K562 (cell line): ENCODE measurements around the gene DRICH1. TPM values are rescaled to one million over a fixed set of nuclear protein-coding genes. Genes with fewer than 3 reads are reported as not detected.

Experiments
- ATAC-seq: fragments of 200-7000 bp; cut with Tn5 transposase; 3 replicates; pipeline ENCODE4 v1.9.1; 2020; ENCODE audit warnings: moderate library complexity
- BruUV-seq: library from RNA; stranded (reverse); fragments of 400-500 nt; replicated peaks from 2 replicates; lab custom pipeline; 2021; lab: Mats Ljungman, UMichigan
- CTCF ChIA-PET: fragments of 300-600 bp; formaldehyde crosslinking; extraction: SDS; loops from one replicate; lab custom pipeline; 2021; ENCODE audit warnings: low intra/inter-chr PET ratio; lab: Yijun Ruan, JAX
- POLR2A ChIA-PET: fragments of 300-600, 350-650 bp; sonication (Branson Sonifier 250); formaldehyde crosslinking; extraction: SDS; loops from one replicate; lab custom pipeline; 2021; ENCODE audit warnings: antibody characterized with exemption, inconsistent platforms; lab: Yijun Ruan, JAX
- DNase-seq, 4 experiments: peaks; one replicate each; pipeline versions ENCODE4 v3.0.0 to v3.0.0-alpha.2; 2011 to 2018; ENCODE audit warnings: low spot score in 3 of 4, mixed read lengths in 3 of 4; ENCODE audit errors: extremely low read depth in 1 of 4
- FAIRE-seq: peaks from 2 replicates; lab custom pipeline; 2011; peaks lifted over from hg19 to GRCh38; lab: Jason Lieb, UNC
- H2AFZ ChIP-seq: 2 replicates; pipeline ENCODE4 v1.6.0; 2011; ENCODE audit warnings: low read depth, low read length, control low read depth, inconsistent platforms
- H3K27ac ChIP-seq: fragments of 200-600 bp; 3 replicates; pipeline ENCODE4 v1.8.0; 2011; ENCODE audit warnings: low read depth, mild to moderate bottlenecking, control low read depth, inconsistent platforms, low read length, moderate library complexity, mixed read lengths; ENCODE audit errors: extremely low read depth
- H3K27me3 ChIP-seq, 2 experiments: fragments of 300-600 bp in 1 of 2; 2 replicates in 1 of 2; 3 replicates in 1 of 2; pipeline versions ENCODE4 v1.6.0 to v1.8.0; 2011; ENCODE audit warnings: inconsistent platforms in 2 of 2, low read length in 2 of 2, mild to moderate bottlenecking in 1 of 2, mixed read lengths in 1 of 2, moderate library complexity in 1 of 2; ENCODE audit not compliant: control insufficient read depth in 2 of 2, insufficient read depth in 2 of 2
- H3K36me3 ChIP-seq: fragments of 300-600 bp; 3 replicates; pipeline ENCODE4 v1.8.0; 2011; ENCODE audit warnings: mild to moderate bottlenecking, low read length, inconsistent platforms; ENCODE audit not compliant: control insufficient read depth, insufficient read depth
- H3K4me1 ChIP-seq, 2 experiments: fragments of 200-600 bp in 1 of 2; replicated peaks in 1 of 2; 2 replicates in 1 of 2; 3 replicates in 1 of 2; pipeline versions ENCODE4 v1.5.1 to v1.8.0; 2011; ENCODE audit warnings: inconsistent platforms in 2 of 2, low read length in 2 of 2, mild to moderate bottlenecking in 1 of 2, mixed read lengths in 1 of 2, moderate library complexity in 1 of 2; ENCODE audit not compliant: control insufficient read depth in 2 of 2, insufficient read depth in 2 of 2
- H3K4me2 ChIP-seq: 2 replicates; pipeline ENCODE4 v1.6.1; 2011; ENCODE audit warnings: low read length, control low read depth, inconsistent platforms, mixed read lengths; ENCODE audit not compliant: insufficient read depth
- H3K4me3 ChIP-seq: fragments of 200-600 bp; sonication (generic), shearing (Covaris generic); 2 replicates; pipeline ENCODE4 v1.5.1; 2016; ENCODE audit warnings: control low read depth, inconsistent platforms
- H3K79me2 ChIP-seq: fragments of 200-600 bp; 3 replicates; pipeline ENCODE4 v1.8.0; 2011; ENCODE audit warnings: low read length, inconsistent platforms; ENCODE audit not compliant: control insufficient read depth, insufficient read depth
- H3K9ac ChIP-seq, 2 experiments: 2 replicates each; pipeline versions ENCODE4 v1.6.0 to v1.6.1; 2011; ENCODE audit warnings: low read depth in 2 of 2, low read length in 2 of 2, control low read depth in 1 of 2, inconsistent platforms in 1 of 2, mild to moderate bottlenecking in 1 of 2, mixed read lengths in 1 of 2; ENCODE audit not compliant: insufficient read depth in 1 of 2
- H3K9me1 ChIP-seq: one replicate; pipeline ENCODE4 v1.6.0; 2011; ENCODE audit warnings: inconsistent platforms, mild to moderate bottlenecking, low read length, moderate library complexity; ENCODE audit not compliant: control insufficient read depth, insufficient read depth
- H3K9me3 ChIP-seq: replicated peaks from 2 replicates; pipeline ENCODE4 v1.5.1; 2011; ENCODE audit warnings: low read depth, low read length, inconsistent platforms; ENCODE audit not compliant: control insufficient read depth, insufficient read depth
- H4K20me1 ChIP-seq: replicated peaks from 2 replicates; pipeline ENCODE4 v1.6.1; 2011; ENCODE audit warnings: low read length, inconsistent platforms, mixed read lengths; ENCODE audit not compliant: control insufficient read depth, insufficient read depth
- ARID2 ChIP-seq: fragments of 450-650 bp; IDR thresholded peaks from 2 replicates; pipeline ENCODE4 v1.6.1; 2017; ENCODE audit warnings: antibody characterized with exemption, mild to moderate bottlenecking
- CBFA2T2 ChIP-seq: fragments of 450-650 bp; conservative IDR thresholded peaks from 2 replicates; pipeline ENCODE4 v1.6.1; 2017; ENCODE audit warnings: mild to moderate bottlenecking
- CBX8 ChIP-seq: fragments of 200-600 bp; sonication (generic); IDR thresholded peaks from 2 replicates; pipeline ENCODE4 v1.6.1; 2012; ENCODE audit warnings: borderline replicate concordance, mixed run types, low read depth, mild to moderate bottlenecking, moderate library complexity, mixed read lengths, low read length, control low read depth, inconsistent platforms; ENCODE audit not compliant: poor library complexity, severe bottlenecking; ENCODE audit errors: extremely low read depth
- CHCHD3 ChIP-seq: fragments of 250-450 bp; sonication (Bioruptor Pico); IDR thresholded peaks from 2 replicates; pipeline ENCODE4 v2.1.2; 2022; ENCODE audit warnings: mild to moderate bottlenecking
- KLF1 ChIP-seq: fragments of 450-650 bp; IDR thresholded peaks from 2 replicates; pipeline ENCODE4 v1.6.1; 2016; ENCODE audit warnings: missing genetic modification characterization, missing compliant biosample characterization
- MXD1 ChIP-seq: fragments of 250-450 bp; sonication (Bioruptor Pico); IDR thresholded peaks from 2 replicates; pipeline ENCODE4 v1.8.0; 2021; ENCODE audit warnings: borderline replicate concordance, mild to moderate bottlenecking, moderate library complexity; ENCODE audit not compliant: poor library complexity, severe bottlenecking
- RBM22 ChIP-seq: fragments of 200-400 bp; formaldehyde crosslinking; IDR thresholded peaks from 2 replicates; pipeline ENCODE4 v1.6.1; 2018; ENCODE audit warnings: low read length, low read depth; ENCODE audit not compliant: poor library complexity, severe bottlenecking
- SIRT6 ChIP-seq: IDR thresholded peaks from one replicate; pipeline ENCODE4 v1.6.1; 2012; ENCODE audit warnings: low read depth, mild to moderate bottlenecking, control low read depth, inconsistent platforms, low read length, moderate library complexity
- ZNF695 ChIP-seq: fragments of 450-650 bp; formaldehyde crosslinking; IDR thresholded peaks from 2 replicates; pipeline ENCODE4 v1.4.0; 2020; ENCODE audit warnings: mild to moderate bottlenecking, moderate library complexity
- ZSCAN29 ChIP-seq: fragments of 450-650 bp; IDR thresholded peaks from 2 replicates; pipeline ENCODE4 v1.6.1; 2017
- WGBS: fragments of 100-300 bp; shearing (Covaris generic); methylation state at CpG from one replicate; pipeline ENCODE4 v1.1.6; 2016; ENCODE audit warnings: low coverage, mixed read lengths; ENCODE audit not compliant: insufficient coverage; ENCODE audit errors: missing lambda C conversion rate; 5-methylcytosine and 5-hydroxymethylcytosine counted together
- in situ Hi-C: fragments of 300-500 bp; cut with MboI; formaldehyde crosslinking; loops from 4 replicates; pipeline ENCODE4 v1.15.0; 2018; ENCODE audit warnings: inconsistent platforms, mixed read lengths
- intact Hi-C: fragments of 100-400 bp; cut with micrococcal nuclease; formaldehyde crosslinking; loops from 2 replicates; pipeline ENCODE4 v1.14.2; 2022
- polyA plus RNA-seq, 8 experiments: library from polyadenylated mRNA; depleted of rRNA in 4 of 8; stranded (reverse) in 5 of 8; unstranded in 3 of 8; fragments of >200 nt; fragmentation: Nextera tagmentation in 2 of 8; fragmentation: Illumina TruSeq in 1 of 8; extraction: Ambion mirVana in 2 of 8; extraction: Trizol in 1 of 8; gene quantifications; 2 replicates each; pipeline versions ENCODE4 v1.2.1 to v1.2.3, GENCODE V29; 2011 to 2014; ENCODE audit warnings: inconsistent platforms in 1 of 8, missing spikeins in 1 of 8
- total RNA-seq, 7 experiments: library from RNA; depleted of rRNA in 6 of 7; stranded (reverse); fragments of >200 nt in 6 of 7; fragmentation: Illumina TruSeq in 2 of 7; extraction: Trizol in 2 of 7; gene quantifications; 2 replicates each; pipeline versions ENCODE4 v1.2.1 to v1.2.3, GENCODE V29; 2011 to 2021; ENCODE audit warnings: low replicate concordance in 1 of 7
- TF ChIP-seq, protein P1 (sequence below): sonication (generic); formaldehyde crosslinking; IDR thresholded peaks from 2 replicates; pipeline ENCODE4 v1.8.0; 2022; ENCODE audit warnings: missing genetic modification reagents, mild to moderate bottlenecking, borderline replicate concordance

The DRICH1 gene
- total and polyA plus RNA-seq, 9 of the 15 experiments (the other 6 are each of a cell fraction or from before 2014, with no cell fraction given): 0.07 to 0.36 (median 0.14) TPM; not detected in 2

DNA sequence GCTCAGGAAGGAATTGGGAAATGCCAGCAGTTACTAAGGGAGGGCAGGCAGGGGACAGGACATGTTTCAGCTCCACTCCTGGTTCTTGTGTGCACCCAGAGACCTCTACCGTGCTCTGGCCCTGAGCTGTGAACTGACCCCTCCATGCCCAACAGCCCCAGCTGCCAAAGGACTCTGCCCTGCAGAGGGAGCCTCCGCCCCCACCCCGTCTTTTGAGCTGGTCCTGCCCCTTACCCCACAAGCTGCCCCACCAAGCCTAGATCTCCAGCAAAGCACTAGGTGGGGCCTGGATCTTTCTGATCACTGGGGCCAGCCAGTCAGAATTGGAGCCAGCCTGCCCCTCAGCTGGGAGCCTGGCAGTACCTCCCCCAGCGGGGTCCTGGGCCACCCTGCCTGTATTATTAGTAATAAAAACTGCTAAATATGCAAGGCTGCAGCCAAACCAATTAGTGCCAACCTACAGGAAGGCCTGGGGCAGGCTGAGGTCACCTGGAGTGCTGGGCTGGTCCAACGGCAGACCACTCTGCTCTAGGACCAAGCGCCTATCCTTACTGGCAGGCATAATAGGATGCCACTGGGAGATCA, 23.9 kb upstream of the DRICH1 start:
- H3K27ac ChIP-seq: no peak overlapping the region
- CTCF ChIA-PET: no interaction called here
- no peak overlapping the region for H2AFZ ChIP-seq
- H3K27me3 ChIP-seq: no peaks in the 10 kb centered on the region
- no TSS peak for BruUV-seq
- DNase-seq (no peak), FAIRE-seq (no peak), ATAC-seq (no peak)
- peaks cover 15% of the 10 kb centered on the region; the same call in 1 of the 3 replicates for H3K36me3 ChIP-seq
- POLR2A ChIA-PET: no interaction called here
- in situ Hi-C loops: no loop called here
- no peak for TF ChIP-seq RBM22
- H3K4me2 ChIP-seq: no peak overlapping the region
- H3K4me3 ChIP-seq: no peak overlapping the region
- H4K20me1 ChIP-seq: no peaks in the 10 kb centered on the region
- no peak overlapping the region for H3K9ac ChIP-seq
- no peaks in the 10 kb centered on the region for H3K4me1 ChIP-seq
- H3K79me2 ChIP-seq: no peaks in the 10 kb centered on the region
- H3K9me3 ChIP-seq: no peaks in the 10 kb centered on the region
- 86% methylated on average over 6 of the region's 6 CpGs for WGBS
- peaks cover 2% of the 10 kb centered on the region for H3K9me1 ChIP-seq
- intact Hi-C loops: no loop called here

GRCh38 chr22:23652711-23653110, 20.6 kb upstream of the DRICH1 start:
- no peak for DNase-seq
- H3K4me3 ChIP-seq: no peak overlapping the region
- no peak for ATAC-seq
- H3K4me2 ChIP-seq: no peak overlapping the region
- no TSS peak for BruUV-seq
- intact Hi-C loops: no loop called here
- TF ChIP-seq, protein P1, sequence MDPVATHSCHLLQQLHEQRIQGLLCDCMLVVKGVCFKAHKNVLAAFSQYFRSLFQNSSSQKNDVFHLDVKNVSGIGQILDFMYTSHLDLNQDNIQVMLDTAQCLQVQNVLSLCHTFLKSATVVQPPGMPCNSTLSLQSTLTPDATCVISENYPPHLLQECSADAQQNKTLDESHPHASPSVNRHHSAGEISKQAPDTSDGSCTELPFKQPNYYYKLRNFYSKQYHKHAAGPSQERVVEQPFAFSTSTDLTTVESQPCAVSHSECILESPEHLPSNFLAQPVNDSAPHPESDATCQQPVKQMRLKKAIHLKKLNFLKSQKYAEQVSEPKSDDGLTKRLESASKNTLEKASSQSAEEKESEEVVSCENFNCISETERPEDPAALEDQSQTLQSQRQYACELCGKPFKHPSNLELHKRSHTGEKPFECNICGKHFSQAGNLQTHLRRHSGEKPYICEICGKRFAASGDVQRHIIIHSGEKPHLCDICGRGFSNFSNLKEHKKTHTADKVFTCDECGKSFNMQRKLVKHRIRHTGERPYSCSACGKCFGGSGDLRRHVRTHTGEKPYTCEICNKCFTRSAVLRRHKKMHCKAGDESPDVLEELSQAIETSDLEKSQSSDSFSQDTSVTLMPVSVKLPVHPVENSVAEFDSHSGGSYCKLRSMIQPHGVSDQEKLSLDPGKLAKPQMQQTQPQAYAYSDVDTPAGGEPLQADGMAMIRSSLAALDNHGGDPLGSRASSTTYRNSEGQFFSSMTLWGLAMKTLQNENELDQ (CRISPR knock-in tag): no peak
- TF ChIP-seq ZSCAN29: no peak
- TF ChIP-seq CBFA2T2: no peak
- TF ChIP-seq SIRT6: no peak
- TF ChIP-seq MXD1 (CRISPR knock-in tag): no peak
- no peak for TF ChIP-seq ZNF695 (CRISPR knock-in tag)
- no peak for TF ChIP-seq CBX8
- no peak for TF ChIP-seq KLF1 (tag)
- TF ChIP-seq ARID2: no peak
- TF ChIP-seq CHCHD3: no peak
- TF ChIP-seq, all 486 proteins: peak for 0
- POLR2A ChIA-PET: interaction anchor here (0.6 kb wide), 1 partner anchor 37 kb away, joined by 3 read pairs; no protein-coding TSS in a partner anchor
- no peak for FAIRE-seq
- CTCF ChIA-PET: no interaction called here
- Histone ChIP-seq H3K27ac (no peak overlapping the region), H3K79me2 (no peaks in the 10 kb centered on the region), H4K20me1 (no peaks in the 10 kb centered on the region), H3K9me1 (peaks cover 2% of the 10 kb centered on the region), H3K9ac (no peak overlapping the region), H3K9me3 (no peaks in the 10 kb centered on the region), H3K4me1 (no peaks in the 10 kb centered on the region), H3K27me3 (no peaks in the 10 kb centered on the region), H3K36me3 (peaks cover 8% of the 10 kb centered on the region; the same call in 1 of the 3 replicates), H2AFZ (no peak overlapping the region)
- 89% methylated on average over 8 of the region's 8 CpGs for WGBS
- in situ Hi-C loops: no loop called here
